ENCODE measurements around the gene FAM107A. TPM values are rescaled to one million over a fixed set of nuclear protein-coding genes. Genes with fewer than 3 reads are reported as not detected.
A peak's percentile ranks its signal among the peaks of the same experiment; 100 is the strongest.

The FAM107A gene
- total and polyA plus RNA-seq, 2 of the 13 experiments (the other 11 are each of a cell fraction or from before 2014, with no cell fraction given) = not detected

GRCh38 chr3:58535531-58536500, 41.4 kb downstream of the FAM107A start (continued):
- no peak for TF ChIP-seq SOX6 (IDR thresholded peaks at IDR 0.05)
- TF ChIP-seq SOX6 (CRISPR knock-in tag; IDR thresholded peaks at IDR 0.05) = peak; percentile 99
- TF ChIP-seq KDM4B (CRISPR knock-in tag; IDR thresholded peaks at IDR 0.05) = no peak
- TF ChIP-seq ZNF878 (CRISPR knock-in tag; IDR thresholded peaks at IDR 0.05) = peak; percentile 64; the same call in 1 of the 2 replicates
- peak; percentile 36; the same call in 1 of the 2 replicates for TF ChIP-seq GABPB1 (CRISPR knock-in tag; IDR thresholded peaks at IDR 0.05)
- TF ChIP-seq CENPX (CRISPR knock-in tag; IDR thresholded peaks at IDR 0.05) = no peak
- TF ChIP-seq NFIC (IDR thresholded peaks at IDR 0.05; ENCODE audit: low read length) = peak; percentile 79
- TF ChIP-seq ARNT2 (CRISPR knock-in tag; IDR thresholded peaks at IDR 0.05; ENCODE audit: low read depth) = peak; percentile 42; the same call in 1 of the 2 replicates
- peak; percentile 41; the same call in 1 of the 2 replicates for TF ChIP-seq ZBTB25 (CRISPR knock-in tag; IDR thresholded peaks at IDR 0.05)
- peak; percentile 22; the same call in 1 of the 2 replicates for TF ChIP-seq CTCF (CRISPR knock-in tag; IDR thresholded peaks at IDR 0.05)
- no peak for TF ChIP-seq ZNF83 (CRISPR knock-in tag; IDR thresholded peaks at IDR 0.05; ENCODE audit: borderline replicate concordance)
- no peak for TF ChIP-seq ZNF329 (CRISPR knock-in tag; IDR thresholded peaks at IDR 0.05; ENCODE audit: low read depth)
- peak; percentile 87 for TF ChIP-seq HMG20A (CRISPR knock-in tag; IDR thresholded peaks at IDR 0.05; ENCODE audit: borderline replicate concordance)
- peak; percentile 44; the same call in 1 of the 2 replicates for TF ChIP-seq DRAP1 (CRISPR knock-in tag; IDR thresholded peaks at IDR 0.05)
- peak; percentile 49; the same call in 1 of the 2 replicates for TF ChIP-seq KLF6 (CRISPR knock-in tag; IDR thresholded peaks at IDR 0.05)
- TF ChIP-seq SRSF1 (optimal IDR thresholded peaks at IDR 0.05; ENCODE audit: low read depth, low read length) = no peak
- no peak for TF ChIP-seq ZNF510 (CRISPR knock-in tag; IDR thresholded peaks at IDR 0.05; ENCODE audit: low read depth)
- TF ChIP-seq ZNF691 (CRISPR knock-in tag; IDR thresholded peaks at IDR 0.05; ENCODE audit: borderline replicate concordance, low read depth) = no peak
- no peak for TF ChIP-seq ZNF839 (CRISPR knock-in tag; IDR thresholded peaks at IDR 0.05; ENCODE audit: borderline replicate concordance)
- TF ChIP-seq ZNF564 (CRISPR knock-in tag; IDR thresholded peaks at IDR 0.05) = no peak; the same call in 1 of the 2 replicates
- TF ChIP-seq SMAD1 (CRISPR knock-in tag; IDR thresholded peaks at IDR 0.05; ENCODE audit: borderline replicate concordance, low read depth) = 0 out of 2 replicates have a peak, but pooled peaks have one; percentile 44
- no peak for TF ChIP-seq ZNF136 (CRISPR knock-in tag; IDR thresholded peaks at IDR 0.05; ENCODE audit: low read depth)
- peak; percentile 75; the same call in 1 of the 2 replicates for TF ChIP-seq FOXJ3 (CRISPR knock-in tag; IDR thresholded peaks at IDR 0.05; ENCODE audit: borderline replicate concordance)

Data from HepG2 (cell line).